ENCODE data around the gene TMEM271. TPM values are rescaled to one million over a fixed set of nuclear protein-coding genes. Genes with fewer than 3 reads are reported as not detected.

TMEM271 gene
- total and polyA plus RNA-seq, 10 donors, result not detected

- H3K9me3 ChIP-seq, result peaks cover 0 to 33% (median 0%) of the 10 kb centered on the region in 8 donors
- no peaks in the 10 kb centered on the region for H3K27me3 ChIP-seq (replicated peaks in 1 of 7)
- H3K4me3 ChIP-seq, result no peak overlapping the region
- H3K36me3 ChIP-seq, result peaks cover 0 to 100% (median 78%) of the 10 kb centered on the region in 6 donors
- intact Hi-C loops (cut with DNase I; ENCODE audit: low total_unique reads), result no loop called here
- no peak overlapping the region for H3K27ac ChIP-seq
- H3K4me1 ChIP-seq, result peaks cover 0 to 16% (median 7%) of the 10 kb centered on the region in 6 donors
- TF ChIP-seq CTCF (IDR thresholded peaks at IDR 0.05 in 8 of 11, conservative IDR thresholded peaks at IDR 0.05 in 3 of 11) (no peak), POLR2A (IDR thresholded peaks at IDR 0.05) (no peak), POLR2AphosphoS5 (IDR thresholded peaks at IDR 0.05) (no peak)
- DNase-seq, result peak; percentile 58
- WGBS, 5 donors, result 87 to 98% (median 95%) methylated on average over 8 to 11 of the region's 11 CpGs
These were observed 45.0 kb downstream of the TMEM271 start for GRCh38 chr4:531076-531475.

GRCh38 chr4:530017-530781, 45.9 kb downstream of the TMEM271 start:
- peak; percentile 49 for DNase-seq
- Histone ChIP-seq H3K4me3 (no peak overlapping the region), H3K9me3 (peaks cover 0 to 24% (median 0%) of the 10 kb centered on the region in 8 donors), H3K27ac (no peak overlapping the region), H3K36me3 (peaks cover 0 to 100% (median 78%) of the 10 kb centered on the region in 6 donors), H3K27me3 (replicated peaks in 1 of 7) (no peaks in the 10 kb centered on the region), H3K4me1 (peaks cover 0 to 16% (median 7%) of the 10 kb centered on the region in 6 donors)
- 89 to 93% (median 92%) methylated on average over 17 of the region's 17 CpGs for WGBS, 5 donors
- intact Hi-C loops (cut with DNase I; ENCODE audit: low total_unique reads), result no loop called here
- TF ChIP-seq POLR2AphosphoS5 (IDR thresholded peaks at IDR 0.05) (no peak), POLR2A (IDR thresholded peaks at IDR 0.05) (no peak), CTCF (IDR thresholded peaks at IDR 0.05 in 8 of 11, conservative IDR thresholded peaks at IDR 0.05 in 3 of 11) (no peak)

GRCh38 chr4:529563-529962, 46.5 kb downstream of the TMEM271 start:
- TF ChIP-seq CTCF (IDR thresholded peaks at IDR 0.05 in 8 of 11, conservative IDR thresholded peaks at IDR 0.05 in 3 of 11) (no peak), POLR2AphosphoS5 (IDR thresholded peaks at IDR 0.05) (no peak), POLR2A (IDR thresholded peaks at IDR 0.05) (no peak)
- intact Hi-C loops (cut with DNase I; ENCODE audit: low total_unique reads), result no loop called here
- peak; percentile 41 for DNase-seq
- no peak overlapping the region for H3K4me3 ChIP-seq
- peaks cover under 1 to 100% (median 78%) of the 10 kb centered on the region in 6 donors for H3K36me3 ChIP-seq
- 91 to 97% (median 96%) methylated on average over 8 of the region's 8 CpGs for WGBS, 5 donors
- H3K9me3 ChIP-seq, result peaks cover 0 to 18% (median 0%) of the 10 kb centered on the region in 8 donors
- H3K4me1 ChIP-seq, result peaks cover 0 to 16% (median 7%) of the 10 kb centered on the region in 6 donors
- H3K27ac ChIP-seq, result peak overlapping the region in 1 of 8 donors; percentile 44
- H3K27me3 ChIP-seq (replicated peaks in 1 of 7), result no peaks in the 10 kb centered on the region

- Histone ChIP-seq H3K27me3 (replicated peaks in 1 of 7) (no peaks in the 10 kb centered on the region), H3K4me1 (peaks cover 0 to 16% (median 7%) of the 10 kb centered on the region in 6 donors), H3K4me3 (no peak overlapping the region), H3K9me3 (peaks cover 0 to 12% (median 0%) of the 10 kb centered on the region in 8 donors), H3K27ac (peak overlapping the region in 5 of 8 donors; percentile 41 to 57 (median 44)), H3K36me3 (peaks cover 4 to 100% (median 78%) of the 10 kb centered on the region in 6 donors)
- WGBS, 5 donors, result 75 to 89% (median 82%) methylated on average over 9 of the region's 9 CpGs
- intact Hi-C loops (cut with DNase I; ENCODE audit: low total_unique reads), result no loop called here
- TF ChIP-seq POLR2AphosphoS5 (IDR thresholded peaks at IDR 0.05), result peak in 1 of 3 donors; percentile 48
- TF ChIP-seq POLR2A (IDR thresholded peaks at IDR 0.05), result no peak
- no peak for TF ChIP-seq CTCF (IDR thresholded peaks at IDR 0.05 in 8 of 11, conservative IDR thresholded peaks at IDR 0.05 in 3 of 11)
- no peak for DNase-seq
These were observed 47.3 kb downstream of the TMEM271 start for GRCh38 chr4:528835-529234.
